ENCODE data around the gene KIR3DL1.
"Not testable (repeated sequence)": the region's sequence is repeated elsewhere in the genome, so short reads cannot be mapped to it uniquely, and the experiment has no call there.

Gene KIR3DL1

GRCh38 chr19:54816251-54816650 is at the start of gene KIR3DL1:
Gene KIR3DL1, plus strand, starts transcription at chr19:54816468.
- DNase-seq: not testable (repeated sequence)

DNA sequence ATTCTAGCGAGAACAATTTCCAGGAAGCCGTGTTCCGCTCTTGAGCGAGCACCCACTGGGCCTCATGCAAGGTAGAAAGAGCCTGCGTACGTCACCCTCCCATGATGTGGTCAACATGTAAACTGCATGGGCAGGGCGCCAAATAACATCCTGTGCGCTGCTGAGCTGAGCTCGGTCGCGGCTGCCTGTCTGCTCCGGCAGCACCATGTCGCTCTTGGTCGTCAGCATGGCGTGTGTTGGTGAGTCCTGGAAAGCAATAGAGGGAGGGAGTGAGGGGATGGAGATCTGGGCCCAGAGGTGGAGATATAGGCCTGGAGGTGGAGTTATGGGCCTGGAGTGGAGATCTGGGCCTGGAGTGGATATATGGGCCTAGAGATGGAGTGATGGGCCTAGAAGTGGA is 46.6 kb upstream of the KIR3DL1 start, which contains the start of gene KIR2DL1:
Gene KIR2DL1, plus strand, starts transcription at position 148 of the 400 bp plus-strand sequence. Its CDS starts 58 bp downstream, at position 206.
- not testable (repeated sequence) for DNase-seq

- not testable (repeated sequence) for DNase-seq
Observed at GRCh38 chr19:54770511-54770910, 45.8 kb upstream of the KIR3DL1 start.

DNA sequence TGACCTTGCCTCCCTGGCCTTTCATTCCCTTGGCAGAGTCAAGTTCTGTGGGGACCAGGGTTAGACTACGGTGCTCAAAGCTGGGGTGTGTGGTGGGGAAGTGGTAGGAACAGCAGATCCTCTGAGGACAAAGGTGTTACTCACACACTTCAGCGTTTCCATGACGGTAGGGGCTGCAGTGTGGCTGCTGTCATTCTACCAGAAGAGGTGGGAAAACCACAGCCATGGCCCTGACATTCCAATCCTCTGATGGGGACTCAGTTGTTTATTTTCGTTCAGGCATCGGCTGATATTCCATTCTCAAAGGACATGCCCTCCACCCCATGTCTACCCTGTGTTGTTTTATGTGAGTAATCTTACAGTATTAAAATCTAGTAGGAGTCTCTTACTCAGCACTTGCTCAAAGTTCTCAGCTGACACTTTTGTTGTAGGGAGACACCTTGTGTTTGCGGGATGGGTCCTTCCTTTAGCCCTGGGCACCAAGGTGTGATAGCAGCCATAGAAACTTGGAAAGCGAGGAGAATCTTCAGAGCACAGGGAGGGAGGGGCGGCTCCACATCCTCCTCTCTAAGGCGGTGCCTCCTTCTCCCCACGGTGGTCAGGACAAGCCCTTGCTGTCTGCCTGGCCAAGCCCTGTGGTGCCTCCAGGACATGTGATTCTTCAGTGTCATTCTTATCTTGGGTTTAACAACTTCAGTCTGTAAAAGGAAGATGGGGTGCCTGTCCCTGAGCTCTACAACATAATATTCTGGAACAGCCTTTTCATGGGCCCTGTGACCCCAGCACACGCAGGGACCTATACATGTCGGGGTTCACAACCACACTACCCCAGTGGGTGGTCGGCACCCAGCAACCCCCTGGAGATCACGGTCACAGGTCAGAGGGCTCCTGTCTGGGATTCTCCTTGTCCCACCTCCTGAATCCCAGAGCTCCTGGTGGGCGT is 45.0 kb upstream of the KIR3DL1 start:
- DNase-seq: not testable (repeated sequence)

GRCh38 chr19:54772666-54773065 is 43.6 kb upstream of the KIR3DL1 start:
- DNase-seq: not testable (repeated sequence)

DNA sequence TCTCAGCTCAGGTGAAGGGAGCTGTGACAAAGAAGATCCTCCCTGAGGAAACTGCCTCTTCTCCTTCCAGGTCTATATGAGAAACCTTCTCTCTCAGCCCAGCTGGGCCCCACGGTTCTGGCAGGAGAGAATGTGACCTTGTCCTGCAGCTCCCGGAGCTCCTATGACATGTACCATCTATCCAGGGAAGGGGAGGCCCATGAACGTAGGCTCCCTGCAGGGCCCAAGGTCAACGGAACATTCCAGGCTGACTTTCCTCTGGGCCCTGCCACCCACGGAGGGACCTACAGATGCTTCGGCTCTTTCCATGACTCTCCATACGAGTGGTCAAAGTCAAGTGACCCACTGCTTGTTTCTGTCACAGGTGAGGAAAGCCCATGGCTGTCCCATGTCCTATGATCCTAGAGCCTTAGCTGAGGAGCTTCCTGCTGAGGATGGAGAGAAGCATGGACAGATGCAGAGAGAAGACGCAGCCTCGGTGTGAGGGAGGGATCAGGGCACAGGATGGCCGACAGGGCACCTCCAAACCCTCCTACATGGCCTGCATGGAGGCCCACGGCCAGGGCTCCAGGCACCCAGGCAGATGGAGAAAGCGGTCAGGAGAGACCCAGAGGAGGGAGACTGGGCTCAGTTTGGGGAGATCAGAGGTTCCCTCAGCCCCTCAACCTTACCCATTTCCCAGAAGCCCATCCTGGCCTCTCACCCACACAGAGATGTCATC is 41.0 kb upstream of the KIR3DL1 start:
- DNase-seq: not testable (repeated sequence)

DNA sequence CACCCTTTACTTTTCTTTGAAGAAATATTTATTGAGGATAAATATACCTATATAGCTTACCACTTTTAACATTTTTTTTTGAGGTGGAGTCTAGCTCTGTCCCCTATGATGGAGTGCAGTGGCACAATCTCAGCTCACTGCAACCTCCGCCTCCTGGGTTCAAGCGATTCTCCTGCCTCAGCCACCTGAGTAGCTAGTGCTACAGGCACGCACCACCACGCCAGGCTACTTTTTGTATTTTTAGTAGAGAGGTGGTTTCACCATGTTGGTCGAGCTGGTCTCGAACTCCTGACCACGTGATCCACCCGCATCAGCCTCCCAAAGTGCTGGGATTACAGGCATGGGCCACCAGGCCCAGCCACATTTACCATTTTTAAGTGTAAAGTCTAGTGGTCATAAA is 40.4 kb upstream of the KIR3DL1 start:
- not testable (repeated sequence) for DNase-seq

- not testable (repeated sequence) for DNase-seq
Observed at GRCh38 chr19:54777851-54778250, 38.4 kb upstream of the KIR3DL1 start.

DNA sequence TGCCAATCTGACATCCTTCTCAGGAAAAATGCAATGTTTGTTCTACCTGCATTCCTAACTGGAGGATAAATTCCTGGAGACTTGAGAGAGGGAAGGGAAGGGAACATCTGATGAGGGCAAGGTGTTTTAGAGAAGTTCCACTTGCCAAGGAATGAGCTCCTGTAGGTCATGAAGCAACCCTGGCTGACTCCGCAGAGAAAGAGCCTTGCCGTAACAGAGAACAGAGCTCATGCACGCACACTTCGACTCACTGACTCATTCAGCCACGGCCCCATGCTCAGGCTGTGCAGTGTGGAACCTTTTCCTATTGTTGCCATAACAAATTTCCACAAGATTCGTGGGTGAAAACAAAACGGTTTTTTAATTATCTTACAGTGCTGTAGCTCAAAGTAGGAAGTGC is 37.4 kb upstream of the KIR3DL1 start:
- DNase-seq: not testable (repeated sequence)

GRCh38 chr19:54782916-54783315 is 33.4 kb upstream of the KIR3DL1 start:
- DNase-seq: not testable (repeated sequence)

GRCh38 chr19:54786091-54786723 is 30.1 kb upstream of the KIR3DL1 start:
- DNase-seq: not testable (repeated sequence)

GRCh38 chr19:54788154-54788553 is 28.1 kb upstream of the KIR3DL1 start:
- not testable (repeated sequence) for DNase-seq

DNA sequence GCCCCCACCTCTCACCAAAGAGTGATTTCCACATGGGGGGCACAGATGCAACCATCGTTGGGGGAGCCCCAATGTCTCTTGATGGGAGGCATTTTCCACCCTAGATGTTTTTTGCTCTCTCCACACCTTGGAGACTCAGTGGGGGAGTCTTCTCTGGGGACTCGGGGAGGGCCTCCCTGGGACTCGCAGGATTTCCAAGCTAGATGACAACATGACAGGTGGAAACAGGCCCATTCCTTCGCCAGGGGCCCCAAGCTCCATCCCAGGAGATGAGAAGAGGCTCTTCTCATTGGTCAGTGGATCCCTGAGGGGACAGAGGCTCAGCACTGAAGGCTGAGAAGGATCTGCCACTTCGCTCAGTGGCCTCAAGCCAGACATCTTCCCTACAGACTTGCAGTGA is 25.6 kb upstream of the KIR3DL1 start:
- DNase-seq: no peak

GRCh38 chr19:54791476-54791875 is 24.8 kb upstream of the KIR3DL1 start:
- DNase-seq: no peak

DNA sequence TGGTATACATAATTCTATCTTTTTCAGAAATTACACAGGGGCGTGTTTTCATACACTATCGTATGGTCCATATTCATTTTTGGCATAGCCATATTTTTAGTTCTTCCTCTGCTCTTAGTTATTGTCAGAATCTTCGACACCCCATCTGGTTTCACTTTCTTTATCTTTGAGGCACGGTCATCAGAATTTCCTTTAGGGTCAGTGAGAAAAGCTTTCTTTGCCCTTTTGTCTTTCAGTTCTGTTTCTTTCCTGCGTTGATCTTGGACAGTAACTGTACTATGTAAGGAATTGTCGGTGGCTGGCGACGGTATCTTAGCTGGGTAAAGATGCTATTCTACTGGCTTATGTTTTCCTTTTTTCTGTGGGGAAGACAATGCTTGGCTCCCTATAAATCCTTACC is 23.5 kb upstream of the KIR3DL1 start:
- no peak for DNase-seq

- DNase-seq: no peak
Observed at GRCh38 chr19:54795758-54796157, 20.5 kb upstream of the KIR3DL1 start.

GRCh38 chr19:54803410-54803809 is 12.9 kb upstream of the KIR3DL1 start, which contains the start of gene KIR2DL4:
Gene KIR2DL4, plus strand, starts transcription at chr19:54803610. Its CDS starts 42 bp downstream, at chr19:54803652.
- DNase-seq: no peak

DNA sequence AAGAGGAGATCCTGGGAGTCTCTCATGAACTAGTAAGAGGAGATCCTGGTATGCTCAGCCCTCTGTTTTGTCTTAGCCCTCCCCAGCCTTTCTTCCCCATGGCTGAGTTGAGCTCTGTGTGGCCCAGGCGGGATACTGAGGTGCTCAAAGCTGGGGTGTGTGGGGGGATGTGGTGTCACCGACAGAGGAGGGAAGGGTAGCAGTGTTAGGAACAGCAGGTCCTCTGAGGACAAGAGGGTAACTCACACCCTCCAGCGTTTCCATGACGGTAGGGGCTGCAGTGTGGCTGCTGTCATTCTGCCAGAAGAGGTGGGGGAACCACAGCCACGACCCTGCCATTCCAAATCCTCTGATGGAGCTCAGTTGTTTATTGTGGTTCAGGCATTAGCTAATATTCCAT is 12.2 kb upstream of the KIR3DL1 start:
- DNase-seq: no peak

GRCh38 chr19:54804571-54804970 is 11.7 kb upstream of the KIR3DL1 start:
- no peak for DNase-seq

DNA sequence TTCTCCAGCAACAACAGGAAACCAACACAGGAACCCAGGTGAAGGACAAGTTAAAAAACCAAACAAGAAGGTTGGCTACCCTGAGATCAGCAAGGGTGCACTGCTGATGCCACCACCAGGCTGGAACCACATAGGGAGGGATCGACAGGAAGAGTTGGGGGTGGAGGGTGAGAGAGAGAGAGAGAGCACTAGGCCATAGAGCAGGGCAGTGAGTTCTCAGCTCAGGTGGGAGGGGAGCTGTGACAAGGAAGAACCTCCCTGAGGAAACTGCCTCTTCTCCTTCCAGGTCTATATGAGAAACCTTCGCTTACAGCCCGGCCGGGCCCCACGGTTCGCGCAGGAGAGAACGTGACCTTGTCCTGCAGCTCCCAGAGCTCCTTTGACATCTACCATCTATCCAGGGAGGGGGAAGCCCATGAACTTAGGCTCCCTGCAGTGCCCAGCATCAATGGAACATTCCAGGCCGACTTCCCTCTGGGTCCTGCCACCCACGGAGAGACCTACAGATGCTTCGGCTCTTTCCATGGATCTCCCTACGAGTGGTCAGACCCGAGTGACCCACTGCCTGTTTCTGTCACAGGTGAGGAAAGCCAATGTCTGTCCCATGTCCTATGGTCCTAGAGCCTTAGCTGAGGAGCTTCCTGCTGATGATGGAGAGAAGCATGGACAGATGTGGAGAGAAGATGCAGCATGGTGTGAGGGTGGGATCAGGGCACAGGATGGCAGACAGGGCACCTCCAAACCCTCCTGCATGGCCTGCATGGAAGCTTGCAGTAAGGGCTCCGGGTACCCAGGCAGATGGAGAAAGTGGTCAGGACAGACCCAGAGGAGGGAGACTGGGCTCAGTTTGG is 10.4 kb upstream of the KIR3DL1 start:
- DNase-seq: no peak

GRCh38 chr19:54806516-54806838 is 9.8 kb upstream of the KIR3DL1 start:
- DNase-seq: no peak

GRCh38 chr19:54814571-54814970 is 1.7 kb upstream of the KIR3DL1 start:
- not testable (repeated sequence) for DNase-seq
